Dermis lymphatic vessel endothelial cell (primary cell): Measurements from ENCODE around the gene ZC3H12D. TPM values are rescaled to one million over a fixed set of nuclear protein-coding genes. Genes with fewer than 3 reads are reported as not detected.

Experiments
- total RNA-seq: library from RNA; depleted of rRNA; stranded (reverse); fragments of >200 nt; gene quantifications from 2 replicates; pipeline ENCODE4 v1.2.1, GENCODE V29; 2014

The ZC3H12D gene
- under 0.01 TPM in 1 of 2 replicates, not detected in the other for total RNA-seq

GRCh38 chr6:149484733-149485700, at the start of gene ZC3H12D:
ZC3H12D (minus strand) TSS chr6:149485014; CDS start chr6:149474543, 10,471 bp downstream.

GRCh38 chr6:149400050-149400449, 84.8 kb downstream of the ZC3H12D start, which contains the start of gene SUMO4:
SUMO4 (plus strand) TSS chr6:149400262; CDS start chr6:149400392, 130 bp downstream.

Other genes with a start within 250 kb of the ZC3H12D start
- gene TAB2, start 167.3 kb downstream of the ZC3H12D start, total RNA-seq: 13.9 and 16.5 TPM in 2 replicates
- 0.76 and 1.2 TPM in 2 replicates for gene SUMO4, start 84.8 kb downstream of the ZC3H12D start, total RNA-seq
- 21.9 and 30.2 TPM in 2 replicates for gene PPIL4, start 61.0 kb upstream of the ZC3H12D start, total RNA-seq
- 50.7 and 51.0 TPM in 2 replicates for gene GINM1, start 81.4 kb upstream of the ZC3H12D start, total RNA-seq
- 19.0 and 21.1 TPM in 2 replicates for gene KATNA1, start 163.7 kb upstream of the ZC3H12D start, total RNA-seq
- gene LATS1, start 233.1 kb upstream of the ZC3H12D start, total RNA-seq: 7.3 and 9.1 TPM in 2 replicates